Mucosa of gallbladder (tissue), 1 donor: ENCODE measurements around the gene SLC35F3. TPM values are rescaled to one million over a fixed set of nuclear protein-coding genes. Genes with fewer than 3 reads are reported as not detected.

Experiments
- DNase-seq: peaks from one replicate; pipeline ENCODE4 v3.0.0-alpha.2; 2020; ENCODE audit warnings: low spot score
- total RNA-seq: library from RNA; stranded (reverse); gene quantifications from one replicate; pipeline ENCODE4 v1.2.1, GENCODE V29; 2021
- donor health status: DM: no; HTN: no; CAD: no.

The SLC35F3 gene
- total RNA-seq, 1 donor from 2014 or later = 0.12 TPM

DNA sequence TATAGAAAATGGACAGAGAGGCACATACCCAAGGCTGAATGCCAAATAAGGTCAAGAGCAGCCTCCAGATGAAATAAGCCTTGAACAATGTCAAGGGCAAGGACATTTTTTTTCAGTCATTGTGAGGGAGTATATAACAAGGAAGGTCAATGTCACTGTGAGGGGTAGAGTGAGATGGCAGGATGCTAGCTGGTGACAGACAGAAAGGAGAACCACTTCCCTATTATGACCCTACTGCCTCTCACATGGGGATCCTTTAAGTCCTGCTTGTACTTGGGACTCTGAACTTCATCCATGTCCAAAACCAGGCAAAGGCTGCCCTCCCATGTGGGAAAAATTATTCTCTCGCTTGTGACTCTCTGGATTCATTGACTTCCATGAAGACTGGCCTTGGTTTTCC is 349.3 kb downstream of the SLC35F3 start:
- DNase-seq = no peak

DNA sequence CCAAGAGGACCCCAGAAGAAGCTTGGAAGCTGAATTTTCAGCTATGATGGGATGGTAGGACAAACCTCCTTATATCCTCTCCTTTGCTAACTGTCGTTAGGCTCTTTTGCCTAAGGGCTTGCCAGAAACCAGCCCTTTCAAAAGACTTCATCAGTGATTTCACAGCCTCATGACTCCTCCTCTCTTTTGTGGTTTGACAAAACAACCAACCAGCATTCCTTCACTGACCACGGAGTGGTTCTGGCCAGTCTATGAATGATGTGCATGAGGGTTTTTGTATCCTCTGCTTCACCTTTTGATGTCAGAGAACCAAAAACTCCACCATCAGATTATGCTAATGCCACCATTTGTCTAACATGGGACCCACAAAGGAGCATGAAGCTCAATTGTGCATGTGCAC is 351.9 kb downstream of the SLC35F3 start:
- no peak for DNase-seq

DNA sequence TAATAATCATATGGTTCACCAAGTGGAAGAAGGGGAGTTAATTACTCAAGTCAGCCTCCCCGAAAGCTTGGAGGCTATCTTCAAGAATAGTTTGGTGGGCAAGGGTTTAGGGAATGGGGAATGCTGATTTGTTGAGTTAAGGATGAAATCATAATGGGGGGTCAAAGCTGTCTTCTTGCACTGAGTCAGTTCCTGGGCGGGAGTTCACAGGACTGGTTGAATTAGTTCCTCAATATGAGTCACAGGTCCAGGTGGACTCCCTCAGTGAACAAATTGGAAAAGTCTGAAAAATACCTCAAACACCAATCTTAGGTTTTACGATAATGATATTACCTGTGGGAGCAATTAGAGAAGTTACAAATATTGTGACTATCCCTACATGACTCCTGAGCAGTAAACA is 353.6 kb downstream of the SLC35F3 start:
- no peak for DNase-seq

DNA sequence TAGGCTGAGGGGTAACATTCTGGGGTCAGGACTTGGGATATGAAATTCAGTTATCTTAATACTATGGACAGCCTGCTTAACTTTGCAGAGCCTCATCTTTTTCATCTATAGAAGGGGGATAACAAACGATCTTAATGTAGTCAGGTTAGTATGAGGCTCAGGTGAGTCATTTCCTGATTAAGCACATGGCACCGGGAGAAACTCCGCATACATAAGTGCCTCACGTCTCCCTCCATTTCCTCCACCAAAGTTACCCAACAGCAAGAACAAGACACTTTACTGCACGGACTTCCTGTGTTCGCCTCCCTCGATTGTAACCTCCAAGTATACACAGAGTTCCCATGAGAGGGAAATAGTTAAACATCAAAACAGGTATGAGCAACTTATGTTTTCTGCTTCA is 356.1 kb downstream of the SLC35F3 start:
- no peak for DNase-seq

DNA sequence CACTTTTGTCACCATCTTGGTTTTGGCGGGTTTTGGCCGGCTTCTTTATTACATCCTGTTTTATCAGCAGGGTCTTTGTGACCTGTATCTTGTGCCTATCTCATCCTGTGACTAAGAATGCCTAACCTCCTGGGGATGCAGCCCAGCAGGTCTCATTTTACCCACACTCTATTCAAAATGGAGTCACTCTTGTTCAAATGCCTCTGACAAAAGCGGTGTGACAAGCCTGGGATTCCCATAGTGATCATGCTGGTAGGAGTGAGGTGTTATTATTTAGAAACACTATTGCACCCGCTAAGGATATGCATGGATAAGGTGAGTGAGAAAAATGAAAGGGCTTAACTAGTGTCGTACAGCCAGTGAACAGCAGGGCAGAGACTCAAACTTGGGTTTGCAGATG is 357.1 kb downstream of the SLC35F3 start:
- no peak for DNase-seq

DNA sequence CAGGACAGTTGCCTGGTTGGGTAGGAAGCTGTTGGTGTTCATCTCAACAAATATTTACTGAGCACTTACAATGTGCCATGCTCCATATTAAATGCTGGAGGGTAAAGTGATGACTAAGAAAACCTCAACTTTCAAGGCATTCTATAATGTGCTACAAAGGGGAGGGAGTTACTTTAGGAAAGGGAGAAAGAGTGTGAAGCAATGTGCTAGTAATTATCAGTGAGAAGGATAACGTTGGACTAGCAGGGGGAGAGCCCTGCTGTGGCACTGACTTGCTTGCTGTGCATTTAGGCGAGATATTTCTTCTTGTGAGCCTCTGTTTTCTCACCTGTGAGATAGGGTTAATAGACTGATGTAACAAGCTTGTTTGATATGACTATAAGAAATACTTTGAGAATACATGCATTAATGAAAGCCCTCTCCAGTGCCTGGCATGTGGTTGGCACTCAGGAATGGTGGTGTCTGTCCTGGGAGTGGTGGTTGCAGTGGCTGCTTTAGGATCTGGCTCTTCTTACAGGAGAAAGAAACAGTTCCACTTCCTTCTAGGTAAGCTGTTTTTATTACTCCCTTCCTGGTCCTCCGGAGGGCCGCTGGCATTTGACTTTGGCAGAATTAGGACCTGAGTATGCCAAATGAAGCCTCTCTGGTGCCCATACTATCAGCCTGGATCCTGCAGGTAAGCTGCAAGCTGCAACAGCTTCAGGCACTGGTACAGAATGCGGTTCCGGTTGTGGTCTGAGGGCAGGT is 357.7 kb downstream of the SLC35F3 start:
- no peak for DNase-seq

DNA sequence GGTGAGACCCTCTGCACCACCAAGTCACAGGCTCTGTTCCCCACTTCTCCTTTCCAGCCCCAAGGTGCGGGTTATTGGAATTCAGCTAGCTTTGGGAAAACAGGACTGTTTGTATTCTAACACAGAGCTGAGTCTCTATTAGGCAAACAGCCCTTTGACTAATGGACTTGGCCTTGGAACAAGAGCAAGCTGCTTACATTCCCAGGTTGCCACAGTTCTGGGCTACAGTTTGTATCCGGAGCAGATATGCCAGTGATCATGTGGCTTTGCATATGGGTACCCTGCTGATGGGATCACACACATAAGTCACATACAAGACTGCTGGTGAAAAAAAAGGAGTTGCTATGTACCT is 358.3 kb downstream of the SLC35F3 start:
- DNase-seq = no peak

DNA sequence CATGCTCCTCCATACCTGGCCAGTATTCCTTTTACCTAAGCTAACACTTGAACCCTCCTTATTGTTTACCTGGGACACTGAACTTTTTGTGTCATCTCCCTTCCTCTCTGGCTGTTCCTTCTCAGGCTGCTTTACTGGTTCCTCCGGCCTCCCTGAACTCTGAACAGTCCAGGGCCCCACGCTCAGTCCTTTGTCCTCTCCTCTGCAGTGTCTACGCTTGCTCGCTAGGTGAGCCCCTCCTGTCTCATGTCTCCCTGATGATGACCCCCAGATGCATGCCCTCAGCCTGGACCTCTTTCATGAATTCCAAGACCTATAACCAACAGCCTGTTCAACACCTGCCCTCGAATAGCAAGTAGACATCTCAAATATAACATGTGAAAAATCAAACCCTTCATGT is 360.4 kb downstream of the SLC35F3 start:
- no peak for DNase-seq

DNA sequence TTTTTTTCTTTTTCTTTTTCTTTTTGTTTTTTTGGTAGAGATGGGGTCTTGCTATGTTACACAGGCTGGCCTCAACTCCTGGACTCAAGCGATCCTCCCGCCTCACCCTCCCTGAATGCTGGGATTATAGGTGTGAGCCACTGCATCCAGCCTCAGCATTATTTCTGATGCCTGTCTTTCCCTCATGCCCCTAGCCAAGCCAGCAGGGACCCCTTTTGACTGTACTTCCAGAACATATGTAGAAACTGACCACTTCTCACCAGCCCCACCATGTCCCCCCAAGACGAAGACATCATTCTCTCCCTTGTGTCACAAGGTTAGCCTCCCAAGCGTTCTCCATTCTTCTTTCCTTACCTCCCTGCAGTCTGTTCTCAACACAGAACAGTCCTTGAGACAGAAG is 360.8 kb downstream of the SLC35F3 start:
- DNase-seq = no peak

DNA sequence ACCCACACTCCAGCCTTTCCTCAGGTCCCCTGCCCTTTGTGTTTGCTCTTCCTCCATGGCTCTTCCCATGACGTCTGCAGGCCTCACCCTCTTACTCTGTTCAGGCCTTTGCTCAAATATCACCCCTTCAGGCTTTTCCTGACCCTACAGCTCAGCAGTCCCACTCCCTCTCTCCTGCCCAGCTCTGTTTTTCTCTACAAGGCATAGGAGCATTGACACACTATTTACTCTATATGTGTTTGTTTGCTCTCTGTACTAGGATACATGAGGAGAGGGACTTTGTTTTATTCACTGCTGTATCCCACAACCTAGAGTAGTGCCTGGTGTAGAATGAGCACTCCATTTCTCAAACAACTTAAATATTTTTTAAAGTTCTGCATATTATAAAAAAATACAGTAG is 361.4 kb downstream of the SLC35F3 start:
- no peak for DNase-seq

DNA sequence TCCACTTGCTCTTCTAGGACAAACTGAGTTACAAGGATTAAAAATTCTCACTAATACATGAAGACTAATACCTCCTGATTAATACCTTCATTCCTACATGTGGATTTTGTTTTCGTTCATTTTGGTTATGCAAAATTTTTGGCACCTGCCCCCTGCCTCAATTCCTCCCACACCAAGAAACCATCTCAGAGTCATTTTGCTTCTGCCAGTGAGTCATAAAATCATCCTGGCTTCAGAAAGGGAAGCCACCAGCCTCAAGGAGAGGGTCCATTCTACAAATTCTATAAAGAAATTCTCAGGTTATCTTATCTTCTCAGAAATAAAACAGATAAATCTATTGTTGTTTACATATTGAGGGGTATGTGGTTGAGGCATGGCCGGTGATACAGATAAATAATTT is 365.6 kb downstream of the SLC35F3 start:
- no peak for DNase-seq

DNA sequence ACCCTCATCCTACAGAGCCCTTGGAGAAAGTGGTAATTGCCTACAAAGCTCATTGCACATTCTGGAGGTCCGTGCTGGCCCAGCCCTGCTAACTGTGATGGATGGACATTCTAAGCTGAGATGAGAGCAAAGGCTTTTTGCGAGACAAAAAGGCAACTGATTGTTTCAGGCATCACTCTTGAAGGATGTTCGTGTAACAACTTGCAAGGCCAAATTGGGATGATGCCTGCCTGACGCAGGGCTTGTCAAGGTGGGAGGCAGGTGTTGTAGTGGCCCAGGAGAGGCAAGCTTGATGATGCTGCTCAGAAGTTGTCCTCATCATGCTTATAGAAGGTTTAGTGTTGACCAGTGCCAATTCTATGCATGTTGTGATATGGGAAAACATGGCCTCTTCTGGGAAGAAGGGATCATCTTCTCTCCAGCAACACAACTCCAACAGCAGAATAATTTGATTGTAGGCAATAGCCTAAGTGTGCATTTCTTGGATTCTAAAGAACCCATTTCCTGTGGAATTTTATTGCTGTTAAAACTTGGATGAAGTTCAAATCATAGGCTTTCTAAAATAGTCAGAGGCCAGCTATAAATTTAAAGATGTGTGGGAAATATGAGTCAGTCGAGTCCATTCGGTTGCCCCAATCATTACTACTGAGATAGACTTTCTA is 366.2 kb downstream of the SLC35F3 start:
- no peak for DNase-seq

DNA sequence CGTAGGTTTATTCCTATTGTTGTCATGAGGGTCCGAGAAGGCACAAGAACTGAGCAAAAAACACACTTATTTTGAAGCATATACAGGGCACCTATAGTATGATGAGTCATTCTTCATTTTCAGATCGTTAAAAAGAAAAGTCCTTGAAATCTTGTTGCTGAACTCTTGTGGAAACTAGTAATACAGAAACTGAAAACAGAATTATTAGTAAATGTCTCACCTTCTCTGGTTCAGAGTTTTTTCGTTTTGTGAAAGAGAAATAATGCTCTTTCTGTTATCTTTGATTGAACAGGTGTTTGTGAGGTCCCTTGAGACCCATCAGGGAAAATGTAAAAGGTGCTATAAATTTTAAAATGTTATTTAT is 366.7 kb downstream of the SLC35F3 start:
- no peak for DNase-seq

DNA sequence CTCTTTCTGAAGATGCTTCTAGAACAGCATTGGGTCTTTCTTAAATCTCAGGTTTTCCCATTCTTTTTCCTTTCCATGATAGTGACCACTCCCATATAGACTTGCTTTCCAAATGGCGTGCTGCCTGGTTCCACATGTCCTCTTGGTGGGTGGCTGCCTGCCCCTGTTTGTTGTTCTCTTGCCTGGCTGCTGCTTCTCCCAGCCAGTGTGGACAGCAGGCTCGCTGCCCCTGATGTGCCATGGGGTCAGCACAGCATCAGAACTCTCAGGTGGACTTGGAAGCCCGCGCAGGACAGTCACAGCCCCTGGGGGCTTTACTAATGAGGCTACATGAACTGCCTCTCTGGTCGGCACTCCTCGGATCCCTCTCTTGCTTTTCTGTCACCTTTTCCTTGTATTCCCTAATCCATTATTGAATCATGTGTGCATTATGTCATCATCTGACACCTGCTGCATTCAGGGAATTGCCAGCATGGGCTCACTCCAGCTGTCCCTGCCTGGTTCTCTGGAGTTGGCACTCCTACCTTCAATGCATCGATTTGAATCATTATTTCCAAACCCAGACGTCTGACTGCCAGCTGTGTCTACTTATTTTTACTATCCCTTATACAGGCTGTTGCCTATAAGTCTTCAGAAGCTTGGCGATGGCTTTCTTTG is 368.3 kb downstream of the SLC35F3 start:
- no peak for DNase-seq

DNA sequence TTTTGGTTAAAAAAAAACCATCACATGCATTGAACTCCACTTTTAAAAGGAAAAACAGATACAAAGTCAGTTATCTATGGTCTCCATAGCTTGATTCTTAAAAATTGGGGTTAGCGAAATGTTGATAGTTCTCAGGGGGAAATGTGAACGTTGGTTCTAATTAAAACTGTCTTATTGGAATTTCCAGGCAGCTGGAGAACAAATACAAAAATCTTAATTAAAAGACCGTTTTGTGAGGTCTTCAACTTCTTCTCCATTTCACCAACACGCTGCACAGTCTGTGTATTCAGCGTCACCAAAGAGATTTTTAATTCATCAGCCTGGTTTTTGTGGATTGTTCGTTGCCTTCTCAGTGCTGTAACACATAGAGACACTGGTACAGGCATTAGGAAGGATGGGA is 369.5 kb downstream of the SLC35F3 start:
- DNase-seq = no peak

DNA sequence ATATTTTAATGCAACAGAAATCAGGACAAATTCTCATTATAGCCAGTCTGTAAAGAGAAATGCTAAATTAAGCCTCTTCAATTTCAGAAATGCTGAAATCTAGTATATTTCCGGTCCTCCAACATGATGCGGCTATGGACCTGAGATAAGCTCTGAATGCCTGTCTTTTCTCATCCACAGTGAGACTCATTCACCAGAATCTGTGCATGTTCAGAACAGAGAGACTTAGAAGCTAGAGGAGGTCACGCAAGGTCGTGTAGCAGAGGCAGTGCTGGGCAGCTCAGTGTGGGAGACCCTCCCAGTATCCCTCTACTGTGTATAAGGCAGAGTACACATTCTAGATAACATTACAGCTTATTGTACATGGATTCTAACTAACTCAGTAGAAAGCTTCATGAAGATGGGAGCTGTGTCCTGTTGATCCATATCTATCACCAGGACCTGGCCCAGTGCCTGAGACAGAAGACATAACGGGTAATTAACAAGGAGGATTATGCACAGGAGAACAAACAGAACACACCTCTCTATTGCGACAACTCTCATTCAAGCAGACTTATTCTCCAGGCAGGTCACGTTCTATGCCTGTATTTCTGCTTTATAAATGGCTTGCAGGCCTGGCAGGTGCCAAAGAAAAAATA is 371.8 kb downstream of the SLC35F3 start:
- DNase-seq = no peak

DNA sequence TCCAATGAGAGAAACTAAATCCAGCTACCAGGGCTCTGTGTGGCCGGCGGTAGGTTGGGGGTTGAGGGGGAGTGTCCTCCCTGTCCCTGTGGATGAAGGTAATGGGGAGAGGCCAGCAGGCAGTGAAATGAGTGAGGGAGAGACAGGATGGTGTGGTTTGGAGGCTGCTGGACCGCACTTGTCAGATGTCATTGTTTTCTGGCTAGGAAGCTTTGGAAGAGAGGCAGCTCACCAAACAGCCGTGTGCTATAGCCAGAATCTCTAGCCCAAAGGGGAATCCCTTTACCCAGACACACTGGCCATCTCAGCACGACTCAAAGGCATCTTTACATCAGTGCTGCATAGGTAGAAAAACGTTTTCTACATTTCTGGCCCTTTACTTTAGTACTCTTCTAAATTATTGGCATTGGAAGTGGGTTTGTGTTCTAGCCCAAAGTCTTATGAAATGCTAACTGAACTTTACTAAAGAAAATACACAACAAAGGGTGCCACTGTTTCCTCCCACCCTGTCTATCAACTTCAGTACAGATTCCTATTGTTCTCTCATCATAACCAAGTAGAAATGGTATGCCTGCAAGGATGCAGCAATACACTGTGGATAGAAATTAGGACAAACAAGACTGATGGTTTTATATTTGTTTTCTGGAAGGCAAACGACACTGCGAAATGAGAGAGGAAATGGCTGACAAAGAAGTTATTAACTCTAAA is 372.8 kb downstream of the SLC35F3 start:
- DNase-seq = no peak

DNA sequence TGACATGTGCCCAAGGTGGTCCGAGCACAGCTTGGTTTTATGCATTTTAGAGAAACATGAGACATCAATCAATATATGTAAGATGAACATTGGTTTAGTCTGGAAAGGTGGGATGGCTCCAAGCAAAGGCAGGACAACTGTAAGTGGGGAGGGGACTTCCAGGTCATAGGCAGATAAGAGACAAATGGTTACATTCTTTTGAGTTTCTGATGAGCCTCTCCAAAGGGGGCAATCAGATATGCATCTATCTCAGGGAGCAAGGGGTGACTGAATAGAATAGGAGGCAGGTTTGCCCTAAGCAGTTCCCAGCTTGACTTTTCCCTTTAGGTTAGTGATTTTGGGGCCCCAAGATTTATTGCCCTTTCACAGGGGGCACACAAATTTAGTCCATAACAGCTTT is 374.5 kb downstream of the SLC35F3 start:
- no peak for DNase-seq

DNA sequence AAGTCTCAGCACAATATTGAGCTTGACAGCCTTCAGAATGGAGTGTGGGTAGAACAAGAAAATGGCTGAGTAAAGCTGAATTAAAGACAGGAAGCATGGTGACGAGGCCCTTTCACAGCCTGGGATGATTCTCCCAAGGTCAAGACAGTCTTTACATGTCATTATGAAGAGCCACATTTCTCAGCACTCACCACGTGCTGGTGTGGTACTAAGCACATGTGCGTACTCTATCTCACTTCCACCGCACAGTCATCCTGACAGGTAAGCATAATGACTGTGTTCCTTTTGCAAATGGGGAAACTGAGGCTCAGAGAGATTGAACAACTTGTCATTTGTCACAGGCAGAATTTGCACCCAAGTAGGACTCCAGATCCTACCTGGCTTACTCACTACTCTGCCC is 376.0 kb downstream of the SLC35F3 start:
- DNase-seq = no peak

DNA sequence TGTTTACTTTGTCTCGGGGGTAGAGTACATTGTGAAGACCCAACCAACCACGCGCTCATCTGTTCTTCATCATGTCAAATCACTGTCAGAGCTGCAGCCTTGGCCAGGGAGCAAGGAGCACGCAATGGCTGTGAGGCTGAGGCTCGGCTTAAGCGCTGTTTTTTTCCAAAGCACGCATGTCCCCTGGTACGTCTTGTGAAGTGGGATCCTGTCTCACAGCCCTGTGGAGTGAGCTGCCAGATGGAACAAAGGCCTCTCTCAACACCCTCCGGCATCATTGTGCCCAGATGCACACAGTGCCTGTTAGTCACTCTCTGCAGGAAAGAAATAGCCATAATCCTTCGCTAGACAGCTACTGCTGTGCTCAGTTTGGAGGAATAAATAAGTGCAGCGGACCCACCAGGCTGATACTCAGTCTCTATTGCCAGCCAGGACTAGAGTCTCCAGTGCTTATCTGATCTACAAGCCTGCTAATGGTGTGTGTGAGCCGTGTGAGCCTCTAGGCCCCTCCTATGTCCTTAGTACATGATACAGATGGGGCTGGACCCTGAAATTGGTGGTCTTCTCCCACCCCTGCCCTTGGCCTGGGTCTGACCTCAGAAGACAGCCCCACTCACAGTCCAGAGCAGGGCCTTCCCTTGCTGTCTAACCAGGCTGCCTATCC is 377.5 kb downstream of the SLC35F3 start:
- DNase-seq = no peak

DNA sequence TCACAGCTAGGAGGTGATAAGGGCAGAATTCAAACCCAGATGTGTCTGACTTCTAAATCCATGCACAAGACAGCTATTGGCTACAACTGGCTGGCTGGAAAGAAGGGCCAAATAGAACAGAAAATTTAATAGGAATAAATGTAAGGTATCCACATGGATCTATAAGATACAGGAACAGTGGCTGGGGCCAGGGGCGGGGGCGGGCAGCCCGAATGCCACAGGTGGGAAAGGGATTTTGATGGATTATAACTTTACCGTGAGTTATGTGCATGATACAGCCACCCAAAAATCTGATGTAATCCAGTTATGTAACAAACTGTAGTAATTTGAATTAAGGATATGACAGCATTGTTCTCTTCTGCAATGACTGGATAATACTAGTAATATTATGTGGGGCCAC is 381.7 kb downstream of the SLC35F3 start:
- no peak for DNase-seq

DNA sequence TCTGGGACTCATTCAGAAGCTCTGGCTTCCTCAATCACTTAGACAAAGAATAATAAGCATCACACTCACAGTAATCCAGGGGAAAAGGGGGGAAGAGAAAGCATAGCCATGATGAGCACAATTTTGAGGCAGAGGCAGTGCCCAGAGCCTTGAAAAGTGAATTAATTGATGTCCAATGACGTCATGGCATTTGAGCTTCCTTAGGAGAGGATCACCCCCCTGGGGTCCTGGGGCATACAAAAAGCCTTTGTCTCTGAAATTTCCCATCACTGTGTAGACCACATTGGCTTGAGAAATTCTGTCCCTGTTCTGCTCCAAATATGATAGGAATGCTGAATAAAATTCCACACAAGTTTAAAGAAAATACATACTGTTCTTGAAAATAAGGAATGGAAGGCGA is 384.5 kb downstream of the SLC35F3 start:
- DNase-seq = no peak
